ENCODE measurements around the gene PANX2. TPM values are rescaled to one million over a fixed set of nuclear protein-coding genes. Genes with fewer than 3 reads are reported as not detected.

The PANX2 gene
- total and polyA plus RNA-seq, 4 donors, result 0.62 to 1.4 (median 1.1) TPM

DNA sequence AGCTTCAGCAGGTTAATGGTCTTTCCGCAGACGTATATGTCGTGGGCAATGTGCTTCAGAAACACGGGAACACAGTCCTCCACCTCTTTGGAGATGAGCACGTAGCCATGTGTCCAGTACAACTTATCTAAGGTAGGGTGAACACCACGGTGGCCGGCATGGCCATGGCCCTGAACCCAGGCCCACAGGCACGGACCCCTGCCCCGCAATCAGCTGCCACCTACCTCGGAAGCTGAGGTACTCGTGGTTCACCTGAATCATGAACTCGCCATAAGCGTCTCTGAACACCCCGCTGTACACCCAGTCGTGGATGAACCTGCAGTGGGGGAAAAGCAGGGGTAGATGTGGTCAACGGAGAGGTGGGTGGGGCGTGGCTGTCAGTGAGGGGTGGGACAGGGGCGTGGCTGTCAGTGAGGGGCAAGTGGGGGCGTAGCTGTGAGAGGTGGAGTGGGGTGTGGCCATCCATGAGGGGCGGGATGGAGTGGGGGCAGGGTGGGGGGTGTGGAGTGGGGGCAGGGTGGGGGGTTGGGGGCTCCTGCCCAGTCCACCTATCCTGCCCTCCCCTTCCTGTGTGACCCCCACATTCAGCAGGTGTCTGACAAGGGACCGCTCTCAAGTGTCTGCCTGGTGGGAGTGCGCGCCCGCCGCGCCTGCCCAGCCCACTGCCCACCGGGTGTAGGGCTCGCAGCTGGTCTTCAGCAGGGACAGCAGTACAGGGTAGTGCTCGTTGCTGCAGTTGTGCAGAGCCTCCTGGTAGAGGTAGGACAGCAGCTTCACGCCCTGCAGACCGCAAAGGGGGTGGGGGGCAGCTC, 55.7 kb downstream of the PANX2 start:
- no peak overlapping the region for H3K27ac ChIP-seq (ENCODE audit: low read depth in 1 of 2, low read length in 2 of 2)
- ATAC-seq (ENCODE audit: low FRiP score) (no peak), DNase-seq (no peak)
- no peaks in the 10 kb centered on the region for H3K27me3 ChIP-seq (ENCODE audit: control insufficient read depth in 1 of 2, insufficient read depth in 2 of 2, low read length in 1 of 2)
- no peaks in the 10 kb centered on the region for H3K36me3 ChIP-seq (ENCODE audit: control insufficient read depth in 1 of 2, insufficient read depth in 2 of 2, low read length in 1 of 2)
- 85 to 92% methylated on average over 28 to 31 of the region's 31 CpGs for WGBS, 2 donors
- intact Hi-C loops (cut with DNase I), result no loop called here
- H3K4me3 ChIP-seq (ENCODE audit: low read length in 2 of 2), result no peak overlapping the region
- no peaks in the 10 kb centered on the region for H3K9me3 ChIP-seq (ENCODE audit: control insufficient read depth, low read length)
- no peaks in the 10 kb centered on the region for H3K4me1 ChIP-seq (ENCODE audit: control insufficient read depth in 1 of 2, insufficient read depth in 2 of 2, low read length in 2 of 2)

DNA sequence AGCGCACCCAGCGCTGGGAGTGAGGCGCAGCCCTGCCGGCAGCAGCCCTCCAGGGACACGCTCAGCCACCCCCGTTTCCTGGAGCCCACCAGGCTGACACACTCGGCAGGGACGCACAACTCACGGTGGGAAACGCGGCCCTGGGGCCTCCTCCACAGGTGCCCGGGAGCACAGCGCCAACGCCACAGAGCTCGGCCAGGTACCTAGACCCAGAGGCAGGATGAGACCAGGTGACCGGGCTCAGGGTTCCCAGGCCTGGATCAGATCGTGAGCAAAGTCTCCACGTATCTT, 56.3 kb downstream of the PANX2 start:
- no peaks in the 10 kb centered on the region for H3K4me1 ChIP-seq (ENCODE audit: control insufficient read depth in 1 of 2, insufficient read depth in 2 of 2, low read length in 2 of 2)
- no peaks in the 10 kb centered on the region for H3K36me3 ChIP-seq (ENCODE audit: control insufficient read depth in 1 of 2, insufficient read depth in 2 of 2, low read length in 1 of 2)
- no peak overlapping the region for H3K4me3 ChIP-seq (ENCODE audit: low read length in 2 of 2)
- DNase-seq (peak in 1 of 2 donors; percentile 40), ATAC-seq (ENCODE audit: low FRiP score) (no peak)
- intact Hi-C loops (cut with DNase I), result no loop called here
- no peaks in the 10 kb centered on the region for H3K9me3 ChIP-seq (ENCODE audit: control insufficient read depth, low read length)
- H3K27me3 ChIP-seq (ENCODE audit: control insufficient read depth in 1 of 2, insufficient read depth in 2 of 2, low read length in 1 of 2), result no peaks in the 10 kb centered on the region
- 92 to 93% methylated on average over 18 of the region's 18 CpGs for WGBS, 2 donors
- no peak overlapping the region for H3K27ac ChIP-seq (ENCODE audit: low read depth in 1 of 2, low read length in 2 of 2)

DNA sequence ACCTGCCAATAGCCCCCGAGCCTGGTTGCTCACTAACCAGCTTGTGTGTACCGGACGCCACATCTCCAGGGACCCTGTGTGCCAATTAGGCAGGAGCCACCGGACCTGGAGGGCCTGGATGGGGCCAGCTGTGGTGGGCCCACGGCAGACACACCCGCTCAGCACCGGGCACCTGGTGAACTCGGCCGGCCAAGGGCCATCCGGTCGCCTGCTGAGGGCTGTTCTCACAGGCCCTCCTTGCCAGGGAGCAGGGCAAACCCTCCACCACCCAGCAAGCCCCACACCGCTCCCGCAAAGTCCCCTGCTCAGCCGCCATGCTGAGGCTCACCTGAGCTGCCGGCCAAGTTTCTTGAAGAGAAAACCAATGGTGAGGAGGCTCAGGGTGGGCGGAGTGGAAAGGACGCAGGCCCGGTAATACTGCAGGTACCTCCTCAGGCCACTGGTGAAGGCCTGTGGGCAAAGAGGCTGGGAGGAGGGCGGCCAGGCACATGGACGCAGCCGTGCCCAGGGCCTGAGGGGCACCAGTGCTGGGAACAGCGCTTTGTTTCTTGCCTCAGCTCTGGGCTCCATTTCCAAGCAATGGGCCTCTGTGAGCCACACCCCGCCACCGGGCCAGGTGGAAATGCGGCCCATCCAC, 57.2 kb downstream of the PANX2 start:
- H3K27ac ChIP-seq (ENCODE audit: low read depth in 1 of 2, low read length in 2 of 2), result no peak overlapping the region
- H3K36me3 ChIP-seq (ENCODE audit: control insufficient read depth in 1 of 2, insufficient read depth in 2 of 2, low read length in 1 of 2), result no peaks in the 10 kb centered on the region
- H3K9me3 ChIP-seq (ENCODE audit: control insufficient read depth, low read length), result no peaks in the 10 kb centered on the region
- ATAC-seq (ENCODE audit: low FRiP score) (no peak), DNase-seq (peak in 1 of 2 donors; percentile 42)
- 90% methylated on average over 22 to 25 of the region's 25 CpGs for WGBS, 2 donors
- no peak overlapping the region for H3K4me3 ChIP-seq (ENCODE audit: low read length in 2 of 2)
- intact Hi-C loops (cut with DNase I), result no loop called here
- no peaks in the 10 kb centered on the region for H3K27me3 ChIP-seq (ENCODE audit: control insufficient read depth in 1 of 2, insufficient read depth in 2 of 2, low read length in 1 of 2)
- no peaks in the 10 kb centered on the region for H3K4me1 ChIP-seq (ENCODE audit: control insufficient read depth in 1 of 2, insufficient read depth in 2 of 2, low read length in 2 of 2)

- no peak overlapping the region for H3K4me3 ChIP-seq (ENCODE audit: low read length in 2 of 2)
- no peaks in the 10 kb centered on the region for H3K36me3 ChIP-seq (ENCODE audit: control insufficient read depth in 1 of 2, insufficient read depth in 2 of 2, low read length in 1 of 2)
- DNase-seq, result no peak
- intact Hi-C loops (cut with DNase I), result no loop called here
- H3K9me3 ChIP-seq (ENCODE audit: control insufficient read depth, low read length), result no peaks in the 10 kb centered on the region
- WGBS, 2 donors, result 94 to 98% methylated on average over 9 of the region's 9 CpGs
- H3K4me1 ChIP-seq (ENCODE audit: control insufficient read depth in 1 of 2, insufficient read depth in 2 of 2, low read length in 2 of 2), result no peaks in the 10 kb centered on the region
- no peak overlapping the region for H3K27ac ChIP-seq (ENCODE audit: low read depth in 1 of 2, low read length in 2 of 2)
- peak; percentile 8 for ATAC-seq (ENCODE audit: low FRiP score)
- no peaks in the 10 kb centered on the region for H3K27me3 ChIP-seq (ENCODE audit: control insufficient read depth in 1 of 2, insufficient read depth in 2 of 2, low read length in 1 of 2)
These were observed 57.8 kb downstream of the PANX2 start for GRCh38 chr22:50228366-50228765.

DNA sequence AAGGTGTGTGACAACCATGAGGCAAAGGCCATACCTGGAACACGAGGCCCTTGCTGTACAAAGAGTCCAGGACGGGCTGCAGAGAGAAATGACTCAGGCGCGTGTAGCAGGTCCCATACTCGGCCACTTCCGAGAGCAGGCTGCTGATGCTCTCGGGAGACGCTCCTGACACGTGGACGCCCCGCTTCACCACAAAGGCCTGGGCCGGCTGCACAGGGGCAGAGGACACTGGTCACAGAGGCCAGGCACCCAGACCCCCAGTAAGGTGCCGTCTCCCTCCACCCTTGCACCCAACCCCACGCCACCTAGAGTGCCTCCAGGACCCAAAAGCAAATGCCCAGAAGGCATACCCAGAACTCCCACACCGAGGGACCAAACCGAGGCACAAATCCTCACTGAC, 58.8 kb downstream of the PANX2 start:
- intact Hi-C loops (cut with DNase I), result no loop called here
- 92% methylated on average over 16 of the region's 16 CpGs for WGBS, 2 donors
- Histone ChIP-seq H3K27me3 (ENCODE audit: control insufficient read depth in 1 of 2, insufficient read depth in 2 of 2, low read length in 1 of 2) (no peaks in the 10 kb centered on the region), H3K27ac (ENCODE audit: low read depth in 1 of 2, low read length in 2 of 2) (no peak overlapping the region), H3K9me3 (ENCODE audit: control insufficient read depth, low read length) (no peaks in the 10 kb centered on the region), H3K4me3 (ENCODE audit: low read length in 2 of 2) (no peak overlapping the region), H3K4me1 (ENCODE audit: control insufficient read depth in 1 of 2, insufficient read depth in 2 of 2, low read length in 2 of 2) (no peaks in the 10 kb centered on the region), H3K36me3 (ENCODE audit: control insufficient read depth in 1 of 2, insufficient read depth in 2 of 2, low read length in 1 of 2) (no peaks in the 10 kb centered on the region)
- ATAC-seq (ENCODE audit: low FRiP score), result no peak
- no peak for DNase-seq

Other genes with a start within 250 kb of the PANX2 start
- gene PIM3, start 210.0 kb upstream of the PANX2 start, total RNA-seq, result 10 to 100 TPM; 41.4 to 74.9 TPM
- gene PIM3, start 210.0 kb upstream of the PANX2 start, polyA plus RNA-seq, result 10 to 100 TPM; 11.0 to 16.0 TPM
- not detected for gene IL17REL, start 158.0 kb upstream of the PANX2 start, total RNA-seq
- under 1 TPM in 1 of 2 donors, not detected in 1; 0.05 TPM for gene IL17REL, start 158.0 kb upstream of the PANX2 start, polyA plus RNA-seq
- gene TTLL8, start 112.4 kb upstream of the PANX2 start, total RNA-seq, result not detected
- gene TTLL8, start 112.4 kb upstream of the PANX2 start, polyA plus RNA-seq, result not detected
- under 1 TPM; 0.16 to 0.39 TPM for gene MLC1, start 85.3 kb upstream of the PANX2 start, total RNA-seq
- gene MLC1, start 85.3 kb upstream of the PANX2 start, polyA plus RNA-seq, result 1 to 10 TPM in 1 of 2 donors, not detected in 1; 2.1 TPM
- gene MOV10L1, start 80.7 kb upstream of the PANX2 start, total RNA-seq, result 1 to 10 TPM in 1 of 2 donors, under 1 TPM in 1; 0.10 to 3.2 TPM
- 1 to 10 TPM; 1.5 to 4.2 TPM for gene MOV10L1, start 80.7 kb upstream of the PANX2 start, polyA plus RNA-seq
- 10 to 100 TPM; 27.1 to 33.4 TPM for gene TRABD, start 15.2 kb downstream of the PANX2 start, total RNA-seq
- 10 to 100 TPM; 13.5 to 53.2 TPM for gene TRABD, start 15.2 kb downstream of the PANX2 start, polyA plus RNA-seq
- 10 to 100 TPM; 14.2 to 21.6 TPM for gene SELENOO, start 30.3 kb downstream of the PANX2 start, total RNA-seq
- 100 to 1,000 TPM in 1 of 2 donors, 10 to 100 TPM in 1; 11.6 to 105 TPM for gene SELENOO, start 30.3 kb downstream of the PANX2 start, polyA plus RNA-seq
- gene TUBGCP6, start 74.3 kb downstream of the PANX2 start, total RNA-seq, result 10 to 100 TPM; 29.0 to 49.5 TPM
- 100 to 1,000 TPM in 1 of 2 donors, 1 to 10 TPM in 1; 7.0 to 134 TPM for gene TUBGCP6, start 74.3 kb downstream of the PANX2 start, polyA plus RNA-seq
- gene HDAC10, start 80.5 kb downstream of the PANX2 start, total RNA-seq, result 10 to 100 TPM; 19.8 to 47.8 TPM
- gene HDAC10, start 80.5 kb downstream of the PANX2 start, polyA plus RNA-seq, result 10 to 100 TPM in 1 of 2 donors, 1 to 10 TPM in 1; 5.5 to 57.3 TPM
- gene MAPK12, start 91.0 kb downstream of the PANX2 start, total RNA-seq, result 10 to 100 TPM in 1 of 2 donors, 1 to 10 TPM in 1; 9.2 to 22.9 TPM
- 10 to 100 TPM in 1 of 2 donors, 1 to 10 TPM in 1; 1.6 to 19.0 TPM for gene MAPK12, start 91.0 kb downstream of the PANX2 start, polyA plus RNA-seq
- gene MAPK11, start 99.6 kb downstream of the PANX2 start, total RNA-seq, result 10 to 100 TPM; 10.7 to 23.2 TPM
- 10 to 100 TPM in 1 of 2 donors, under 1 TPM in 1; 0.13 to 14.9 TPM for gene MAPK11, start 99.6 kb downstream of the PANX2 start, polyA plus RNA-seq
- gene PLXNB2, start 136.9 kb downstream of the PANX2 start, total RNA-seq, result 100 to 1,000 TPM; 139 to 210 TPM
- 100 to 1,000 TPM in 1 of 2 donors, 10 to 100 TPM in 1; 46.0 to 214 TPM for gene PLXNB2, start 136.9 kb downstream of the PANX2 start, polyA plus RNA-seq
- gene DENND6B, start 156.3 kb downstream of the PANX2 start, total RNA-seq, result 1 to 10 TPM; 2.3 to 7.0 TPM
- gene DENND6B, start 156.3 kb downstream of the PANX2 start, polyA plus RNA-seq, result 1 to 10 TPM in 1 of 2 donors, under 1 TPM in 1; 0.25 to 7.5 TPM
- 10 to 100 TPM; 45.2 to 46.7 TPM for gene PPP6R2, start 172.6 kb downstream of the PANX2 start, total RNA-seq
- 10 to 100 TPM; 14.1 to 62.5 TPM for gene PPP6R2, start 172.6 kb downstream of the PANX2 start, polyA plus RNA-seq

All from aorta (tissue), 5 donors.